H9 (cell line): Measurements from ENCODE around the gene ELAVL4. TPM values are rescaled to one million over a fixed set of nuclear protein-coding genes. Genes with fewer than 3 reads are reported as not detected.

Experiments
- DNase-seq: peaks from one replicate; pipeline ENCODE4 v3.0.0-alpha.2; 2017
- H2AFZ ChIP-seq: one replicate; pipeline ENCODE4 v1.6.1; 2013; ENCODE audit warnings: mild to moderate bottlenecking, low read length, control low read depth, moderate library complexity
- H2AK5ac ChIP-seq: 2 replicates; pipeline ENCODE4 v1.6.1; 2013; ENCODE audit warnings: low read length, control low read depth, mixed read lengths; ENCODE audit not compliant: insufficient read length
- H2BK120ac ChIP-seq: one replicate; pipeline ENCODE4 v1.6.1; 2013; ENCODE audit warnings: low read depth, mild to moderate bottlenecking, low read length, control low read depth, inconsistent platforms; ENCODE audit not compliant: poor library complexity, severe bottlenecking
- H2BK12ac ChIP-seq: 2 replicates; pipeline ENCODE4 v1.6.1; 2013; ENCODE audit warnings: low read length, control low read depth, mixed read lengths, low read depth; ENCODE audit not compliant: insufficient read length
- H2BK15ac ChIP-seq: 2 replicates; pipeline ENCODE4 v1.6.1; 2013; ENCODE audit warnings: low read depth, low read length, control low read depth
- H2BK20ac ChIP-seq: one replicate; pipeline ENCODE4 v1.6.1; 2013; ENCODE audit warnings: low read depth, mild to moderate bottlenecking, low read length, control low read depth, inconsistent platforms; ENCODE audit not compliant: poor library complexity, severe bottlenecking
- H2BK5ac ChIP-seq: 2 replicates; pipeline ENCODE4 v1.6.1; 2013; ENCODE audit warnings: low read length, control low read depth, mixed read lengths; ENCODE audit not compliant: insufficient read length
- H3K14ac ChIP-seq: 2 replicates; pipeline ENCODE4 v1.6.1; 2013; ENCODE audit warnings: low read length, control low read depth; ENCODE audit not compliant: insufficient read depth
- H3K18ac ChIP-seq: 2 replicates; pipeline ENCODE4 v1.6.1; 2013; ENCODE audit warnings: low read depth, mild to moderate bottlenecking, mixed read lengths, low read length, control low read depth; ENCODE audit not compliant: insufficient read length
- H3K23ac ChIP-seq: 2 replicates; pipeline ENCODE4 v1.6.1; 2013; ENCODE audit warnings: low read length, control low read depth, mixed read lengths, low read depth; ENCODE audit not compliant: insufficient read length
- H3K23me2 ChIP-seq: 2 replicates; pipeline ENCODE4 v1.6.1; 2013; ENCODE audit warnings: low read depth, mild to moderate bottlenecking, mixed read lengths, low read length, control low read depth; ENCODE audit not compliant: insufficient read length, poor library complexity, severe bottlenecking
- H3K27ac ChIP-seq: 2 replicates; pipeline ENCODE4 v1.5.1; 2013; ENCODE audit warnings: low read length, control low read depth, mixed read lengths, low read depth; ENCODE audit not compliant: insufficient read length
- H3K27me3 ChIP-seq: 2 replicates; pipeline ENCODE4 v1.6.1; 2013; ENCODE audit warnings: low read length, control low read depth, inconsistent platforms; ENCODE audit not compliant: insufficient read depth
- H3K4ac ChIP-seq: 2 replicates; pipeline ENCODE4 v1.6.1; 2013; ENCODE audit warnings: low read depth, mild to moderate bottlenecking, control low read depth, inconsistent platforms, low read length, moderate library complexity
- H3K4me1 ChIP-seq: 2 replicates; pipeline ENCODE4 v1.6.1; 2013; ENCODE audit warnings: low read length, control low read depth, inconsistent platforms; ENCODE audit not compliant: insufficient read depth
- H3K4me2 ChIP-seq: 2 replicates; pipeline ENCODE4 v1.6.1; 2013; ENCODE audit warnings: low read length, control low read depth, mixed read lengths; ENCODE audit not compliant: insufficient read length, insufficient read depth
- H3K56ac ChIP-seq: 2 replicates; pipeline ENCODE4 v1.6.1; 2013; ENCODE audit warnings: low read depth, mild to moderate bottlenecking, mixed read lengths, low read length, control low read depth; ENCODE audit not compliant: insufficient read length
- H3K79me1 ChIP-seq: 2 replicates; pipeline ENCODE4 v1.6.1; 2013; ENCODE audit warnings: low read depth, mild to moderate bottlenecking, moderate library complexity, low read length, control low read depth, inconsistent platforms; ENCODE audit not compliant: insufficient read depth, poor library complexity, severe bottlenecking
- H3K79me2 ChIP-seq: 2 replicates; pipeline ENCODE4 v1.6.1; 2013; ENCODE audit warnings: low read length, control low read depth, inconsistent platforms; ENCODE audit not compliant: insufficient read depth
- H3K9ac ChIP-seq: 2 replicates; pipeline ENCODE4 v1.6.1; 2013; ENCODE audit warnings: low read length, control low read depth, mixed read lengths; ENCODE audit not compliant: insufficient read length; ENCODE audit errors: extremely low read depth
- H3K9me3 ChIP-seq: one replicate; pipeline ENCODE4 v1.6.1; 2013; ENCODE audit warnings: low read depth, low read length, inconsistent platforms; ENCODE audit not compliant: control insufficient read depth
- H3T11ph ChIP-seq: one replicate; pipeline ENCODE4 v1.6.1; 2013; ENCODE audit warnings: mild to moderate bottlenecking, low read length, control low read depth, inconsistent platforms
- H4K20me1 ChIP-seq: one replicate; pipeline ENCODE4 v1.6.1; 2013; ENCODE audit not compliant: control insufficient read depth, insufficient read length, insufficient read depth
- H4K5ac ChIP-seq: 2 replicates; pipeline ENCODE4 v1.6.1; 2013; ENCODE audit warnings: low read depth, mild to moderate bottlenecking, mixed read lengths, low read length, control low read depth; ENCODE audit not compliant: insufficient read length
- H4K8ac ChIP-seq: replicated peaks from 2 replicates; pipeline ENCODE4 v1.6.1; 2013; ENCODE audit warnings: low read length, control low read depth, mixed read lengths, low read depth; ENCODE audit not compliant: insufficient read length
- H4K91ac ChIP-seq: 2 replicates; pipeline ENCODE4 v1.6.1; 2013; ENCODE audit warnings: low read depth, mild to moderate bottlenecking, moderate library complexity, mixed read lengths, low read length, control low read depth; ENCODE audit not compliant: insufficient read length
- H3K27ac Mint-ChIP-seq, 3 experiments: 2 replicates in 2 of 3; 3 replicates in 1 of 3; pipeline ENCODE4 v1.8.0; 2020 to 2021; ENCODE audit warnings: mixed read lengths in 3 of 3, mild to moderate bottlenecking in 1 of 3, moderate library complexity in 1 of 3
- H3K27me3 Mint-ChIP-seq: 2 replicates; pipeline ENCODE4 v1.8.0; 2021; ENCODE audit warnings: low read depth, mild to moderate bottlenecking, moderate library complexity, mixed read lengths
- H3K36me3 Mint-ChIP-seq, 3 experiments: 2 replicates in 2 of 3; 3 replicates in 1 of 3; pipeline ENCODE4 v1.8.0; 2020 to 2021; ENCODE audit warnings: low read depth in 3 of 3, mixed read lengths in 3 of 3; ENCODE audit not compliant: insufficient read depth in 1 of 3
- H3K4me1 Mint-ChIP-seq, 2 experiments: 2 replicates each; pipeline ENCODE4 v1.8.0; 2020; ENCODE audit warnings: mixed read lengths in 2 of 2
- H3K4me3 Mint-ChIP-seq, 2 experiments: 2 replicates in 1 of 2; 3 replicates in 1 of 2; pipeline ENCODE4 v1.8.0; 2020 to 2021; ENCODE audit warnings: mild to moderate bottlenecking in 2 of 2, mixed read lengths in 2 of 2, moderate library complexity in 1 of 2
- H3K9me3 Mint-ChIP-seq, 2 experiments: 2 replicates in 1 of 2; 3 replicates in 1 of 2; pipeline ENCODE4 v1.8.0; 2020; ENCODE audit warnings: mild to moderate bottlenecking in 2 of 2, mixed read lengths in 2 of 2, moderate library complexity in 1 of 2
- CTCF ChIP-seq: fragments of 200-600 bp; sonication (generic); conservative IDR thresholded peaks from 3 replicates; pipeline ENCODE4 v1.8.0; 2021; ENCODE audit warnings: antibody characterized with exemption, mild to moderate bottlenecking
- WGBS: extraction: QIAGEN DNeasy Blood & Tissue Kit; methylation state at CpG from one replicate; pipeline ENCODE4 v1.1.7; 2013; ENCODE audit warnings: missing lambda C conversion rate, low lambda C conversion rate, mixed read lengths; ENCODE audit not compliant: insufficient read length; ENCODE audit errors: extremely low coverage; 5-methylcytosine and 5-hydroxymethylcytosine counted together
- total RNA-seq: library from RNA; stranded (reverse); gene quantifications from 2 replicates; pipeline ENCODE4 v1.2.1, GENCODE V29; 2021

ELAVL4 gene
- total RNA-seq, 1 experiment from 2014 or later, result not detected

GRCh38 chr1:50147191-50147850, 38.6 kb downstream of the ELAVL4 start:
- no peak overlapping the region for H2BK15ac ChIP-seq
- no peak overlapping the region for H3K4ac ChIP-seq
- H3K79me1 ChIP-seq, result no peaks in the 10 kb centered on the region
- Mint-ChIP-seq H3K27me3 (no peaks in the 10 kb centered on the region), H3K4me1 (peaks cover 0 to 3% of the 10 kb centered on the region in 2 experiments; a peak in 2 of 4 replicates), H3K27ac (peak overlapping the region in 1 of 3 experiments; percentile 6; a peak in 1 of 7 replicates), H3K36me3 (peaks cover 0 to 18% (median 0%) of the 10 kb centered on the region in 3 experiments; a peak in 2 of 7 replicates), H3K9me3 (peaks cover 0 to 61% of the 10 kb centered on the region in 2 experiments; a peak in 2 of 5 replicates), H3K4me3 (no peak overlapping the region)
- no peaks in the 10 kb centered on the region for H3K79me2 ChIP-seq
- H2BK5ac ChIP-seq, result no peak overlapping the region
- no peak overlapping the region for H3K23ac ChIP-seq
- no peak overlapping the region for H3K27ac ChIP-seq
- H4K8ac ChIP-seq, result no peak overlapping the region
- no CpG with 5 or more reads among the region's 4 CpGs for WGBS
- no peak for TF ChIP-seq CTCF
- no peak overlapping the region for H4K5ac ChIP-seq
- no peak overlapping the region for H2BK120ac ChIP-seq
- H2AK5ac ChIP-seq, result no peak overlapping the region
- H2BK12ac ChIP-seq, result no peak overlapping the region
- H2AFZ ChIP-seq, result no peak overlapping the region
- H3K27me3 ChIP-seq, result no peaks in the 10 kb centered on the region
- DNase-seq, result no peak
- H4K91ac ChIP-seq, result no peak overlapping the region
- peaks cover 11% of the 10 kb centered on the region; the same call in 1 of the 2 replicates for H3K4me1 ChIP-seq
- no peak overlapping the region for H3K18ac ChIP-seq
- no peaks in the 10 kb centered on the region for H3K9me3 ChIP-seq
- H3K4me2 ChIP-seq, result no peak overlapping the region
- no peak overlapping the region for H3K14ac ChIP-seq
- no peak overlapping the region for H3K56ac ChIP-seq
- no peak overlapping the region for H2BK20ac ChIP-seq
- H3T11ph ChIP-seq, result no peak overlapping the region
- no peak overlapping the region for H3K9ac ChIP-seq
- no peaks in the 10 kb centered on the region for H4K20me1 ChIP-seq
- no peaks in the 10 kb centered on the region for H3K23me2 ChIP-seq
